ENCODE data around the gene CNPY4.

Gene CNPY4

GRCh38 chr7:100148559-100149328, 29.3 kb downstream of the CNPY4 start, which contains the start of gene LAMTOR4:
LAMTOR4 (plus strand) TSS chr7:100148918; CDS start chr7:100148973, 55 bp downstream.
- peak; percentile 99 for DNase-seq (ENCODE audit: low read depth)

DNA sequence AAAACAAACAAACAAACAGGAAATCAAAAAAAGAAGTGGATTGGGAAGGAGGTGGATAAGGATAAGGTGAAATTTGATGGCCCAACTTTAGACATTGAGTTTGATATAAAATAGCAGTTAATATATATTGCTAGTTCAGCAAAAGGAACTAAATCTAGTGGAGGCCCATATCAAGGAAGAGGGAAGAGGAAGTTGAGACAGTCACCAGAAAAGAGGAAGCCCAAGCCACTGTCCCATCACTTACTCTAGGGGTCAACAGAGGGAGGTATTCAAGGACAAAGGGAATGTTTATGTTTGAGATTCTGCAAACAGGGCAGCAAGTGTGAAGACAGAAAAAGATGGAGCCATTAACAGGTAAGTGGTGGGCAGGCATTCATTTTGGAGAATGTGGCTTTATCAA, 33.0 kb downstream of the CNPY4 start:
- DNase-seq (ENCODE audit: low read depth): no peak

- no peak for DNase-seq (ENCODE audit: low read depth)
Observed at GRCh38 chr7:100152937-100153666, 33.7 kb downstream of the CNPY4 start.

GRCh38 chr7:100153708-100154535, 34.5 kb downstream of the CNPY4 start:
- DNase-seq (ENCODE audit: low read depth): no peak

- no peak for DNase-seq (ENCODE audit: low read depth)
Observed at GRCh38 chr7:100154651-100155491, 35.4 kb downstream of the CNPY4 start.

GRCh38 chr7:100155553-100156317, 36.3 kb downstream of the CNPY4 start:
- no peak for DNase-seq (ENCODE audit: low read depth)

DNA sequence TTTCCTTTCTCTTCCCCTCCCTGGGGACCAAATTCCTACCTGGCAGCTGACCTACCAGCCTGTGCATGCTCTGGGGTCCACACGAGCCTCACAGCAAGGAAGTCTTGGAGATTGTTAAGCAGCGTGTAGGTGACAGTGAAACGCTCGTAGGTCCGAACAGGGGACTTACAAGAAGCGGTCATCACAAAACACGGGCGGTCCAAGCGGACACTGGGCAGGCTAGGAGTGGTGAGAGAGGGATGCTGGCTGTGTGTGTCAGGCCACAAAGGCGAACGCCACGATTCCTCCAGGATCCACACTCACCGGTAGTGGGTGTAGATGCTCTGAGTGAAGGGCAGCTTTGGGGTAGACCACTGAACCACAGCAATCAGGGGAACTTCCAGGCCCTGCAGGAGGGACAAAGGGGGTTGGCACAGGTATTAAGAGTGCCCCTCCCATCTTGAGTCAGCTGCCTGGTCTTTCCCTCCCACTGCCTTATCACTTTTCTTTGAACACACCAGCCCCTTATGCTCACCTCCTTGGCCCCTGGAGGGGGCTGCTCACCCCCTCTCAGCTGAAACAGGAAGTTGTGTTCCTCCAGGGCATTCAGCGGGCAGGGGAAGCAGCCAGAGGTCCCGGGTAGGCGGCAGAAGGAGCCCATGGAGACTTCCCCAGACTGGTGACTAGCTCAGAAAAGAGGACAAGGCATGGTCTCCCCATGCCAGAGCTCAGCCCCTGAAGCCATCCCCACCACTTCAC, 37.1 kb downstream of the CNPY4 start:
- DNase-seq (ENCODE audit: low read depth): no peak

DNA sequence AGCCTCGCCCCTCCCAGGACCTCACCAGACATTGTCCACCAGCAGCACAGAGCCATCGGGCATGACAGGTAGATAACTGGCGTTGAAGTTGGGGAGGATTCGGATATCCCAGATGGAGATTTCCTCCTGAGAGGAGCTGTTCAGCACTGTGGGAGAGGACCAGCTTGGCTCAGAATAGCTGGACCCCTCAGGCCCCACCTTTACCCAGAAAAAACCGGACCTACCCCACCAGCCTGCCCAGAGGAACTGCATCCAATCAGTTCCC, 37.6 kb downstream of the CNPY4 start:
- DNase-seq (ENCODE audit: low read depth): no peak

- DNase-seq (ENCODE audit: low read depth): no peak
Observed at GRCh38 chr7:100157334-100158228, 38.1 kb downstream of the CNPY4 start.

DNA sequence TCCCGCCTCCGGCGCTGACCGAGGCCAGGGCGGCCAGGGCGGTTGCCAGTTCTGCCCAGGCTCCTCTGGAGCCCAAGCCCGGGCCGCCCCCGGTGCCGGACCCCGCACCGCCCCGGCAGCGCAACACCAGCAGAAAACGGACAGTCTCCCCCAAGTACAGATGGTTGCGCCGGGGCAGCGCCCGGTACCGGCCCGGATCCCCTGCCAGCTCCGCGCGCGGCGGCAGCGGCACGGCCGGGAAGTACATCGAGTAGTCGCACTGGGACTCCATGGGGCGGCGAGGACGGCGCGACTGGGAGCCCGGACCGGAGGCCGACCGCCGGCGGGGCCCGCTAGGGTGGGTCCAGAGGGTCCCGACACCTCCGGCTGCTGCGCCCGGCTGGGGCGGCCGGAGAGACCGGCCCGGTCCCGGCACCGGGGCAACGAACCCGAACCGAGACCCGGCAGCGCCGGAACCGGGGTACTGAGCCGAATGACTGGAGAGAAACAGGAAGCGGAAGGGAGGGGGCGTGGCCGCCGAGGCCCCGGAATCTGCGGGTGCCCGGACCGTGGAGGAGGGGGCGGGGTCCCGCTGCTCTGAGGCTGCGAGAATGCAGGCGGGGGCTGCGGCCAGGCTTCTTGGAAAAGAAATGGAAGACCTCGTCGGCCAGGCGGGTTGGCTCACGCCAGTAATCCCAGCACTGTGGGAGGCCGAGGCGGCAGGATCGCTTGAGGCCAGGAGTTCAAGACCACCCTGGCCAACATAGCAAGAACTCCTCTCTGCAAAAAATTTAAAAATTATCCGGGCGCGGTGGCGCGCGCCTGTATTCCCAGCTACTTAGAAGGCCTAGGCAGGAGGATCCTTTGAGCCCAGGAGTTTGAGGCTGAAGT, 39.0 kb downstream of the CNPY4 start, which contains the start of gene TRAPPC14:
Gene TRAPPC14, minus strand, starts transcription at position 495 of the 870 bp plus-strand sequence. Its CDS starts 224 bp downstream, at position 271.
- DNase-seq (ENCODE audit: low read depth): peak; percentile 78

DNA sequence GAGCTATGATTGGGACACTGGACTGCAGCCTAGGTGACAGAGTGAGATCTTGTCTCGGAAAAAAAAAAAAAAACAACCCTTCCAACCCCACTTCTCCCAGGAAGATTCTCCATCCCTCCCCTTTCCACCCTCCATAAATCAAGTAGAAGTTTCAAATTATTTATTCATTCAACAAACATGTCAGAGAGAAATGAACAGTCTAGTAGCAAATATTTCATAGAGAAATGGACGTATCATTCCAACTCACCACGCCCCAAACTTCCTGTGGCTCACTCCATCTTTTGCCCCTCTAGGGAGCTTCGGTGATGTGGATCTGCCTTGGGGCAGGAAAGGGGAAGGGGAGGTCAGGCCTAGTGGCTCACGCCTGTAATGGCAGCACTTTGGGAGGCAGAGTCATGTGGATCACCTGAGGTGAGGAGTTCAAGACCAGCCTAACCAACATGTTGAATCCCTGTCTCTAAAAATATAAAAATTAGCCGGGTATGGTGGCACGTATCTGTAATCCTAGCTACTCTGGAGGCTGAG, 39.7 kb downstream of the CNPY4 start:
- DNase-seq (ENCODE audit: low read depth): no peak

- no peak for DNase-seq (ENCODE audit: low read depth)
Observed at GRCh38 chr7:100160067-100160466, 40.6 kb downstream of the CNPY4 start.

- DNase-seq (ENCODE audit: low read depth): no peak
Observed at GRCh38 chr7:100163006-100163531, 43.6 kb downstream of the CNPY4 start.

DNA sequence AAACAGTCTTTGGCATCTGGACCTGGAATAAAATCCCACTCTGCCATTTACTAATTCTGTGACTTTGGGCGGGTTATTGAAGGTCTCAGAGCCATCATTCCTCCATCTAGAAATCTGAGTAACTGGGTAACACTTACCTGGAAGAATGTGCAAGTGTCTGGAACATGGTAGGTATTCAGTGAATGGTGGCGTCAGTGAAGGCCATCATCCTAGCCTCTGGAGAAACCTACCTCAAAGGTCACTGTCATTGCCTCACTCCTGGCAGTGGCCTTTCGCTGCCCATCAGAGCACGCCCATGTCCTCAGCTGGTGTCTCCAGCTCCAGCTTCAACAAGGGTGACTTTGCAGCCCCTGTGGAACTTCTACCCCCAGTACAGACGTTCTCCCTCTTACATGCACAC, 44.4 kb downstream of the CNPY4 start:
- no peak for DNase-seq (ENCODE audit: low read depth)

DNA sequence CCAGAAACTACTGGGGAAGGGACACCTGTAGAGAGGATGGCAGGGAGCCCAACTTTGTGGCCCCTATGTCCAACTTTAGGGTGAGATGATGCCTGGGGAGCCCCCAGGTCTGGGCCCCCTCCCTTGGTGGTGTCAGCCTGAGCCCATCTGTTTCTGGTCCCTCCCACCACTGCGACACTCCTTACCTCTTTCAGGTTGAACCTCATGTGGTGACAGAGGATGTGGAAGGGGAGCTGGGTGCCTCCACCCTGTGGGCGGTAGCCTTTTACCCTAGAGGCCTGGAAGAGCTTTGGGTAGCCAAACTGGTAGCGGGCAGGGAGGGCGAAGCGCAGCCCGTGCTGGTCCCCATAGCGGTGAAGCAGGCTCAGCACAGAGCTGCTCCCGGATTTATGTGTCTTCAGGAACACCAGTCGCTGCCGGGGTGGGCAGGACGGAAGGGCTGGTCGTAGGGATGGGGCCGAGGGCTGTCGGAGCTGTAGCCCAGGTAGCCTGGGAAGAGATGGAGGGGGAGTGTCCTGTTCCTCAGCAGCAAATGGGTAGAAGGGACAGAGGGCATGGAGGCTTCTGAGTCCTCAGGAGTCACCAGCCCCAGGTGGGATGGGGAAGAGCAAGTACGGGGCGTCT, 47.0 kb downstream of the CNPY4 start:
- no peak for DNase-seq (ENCODE audit: low read depth)

DNA sequence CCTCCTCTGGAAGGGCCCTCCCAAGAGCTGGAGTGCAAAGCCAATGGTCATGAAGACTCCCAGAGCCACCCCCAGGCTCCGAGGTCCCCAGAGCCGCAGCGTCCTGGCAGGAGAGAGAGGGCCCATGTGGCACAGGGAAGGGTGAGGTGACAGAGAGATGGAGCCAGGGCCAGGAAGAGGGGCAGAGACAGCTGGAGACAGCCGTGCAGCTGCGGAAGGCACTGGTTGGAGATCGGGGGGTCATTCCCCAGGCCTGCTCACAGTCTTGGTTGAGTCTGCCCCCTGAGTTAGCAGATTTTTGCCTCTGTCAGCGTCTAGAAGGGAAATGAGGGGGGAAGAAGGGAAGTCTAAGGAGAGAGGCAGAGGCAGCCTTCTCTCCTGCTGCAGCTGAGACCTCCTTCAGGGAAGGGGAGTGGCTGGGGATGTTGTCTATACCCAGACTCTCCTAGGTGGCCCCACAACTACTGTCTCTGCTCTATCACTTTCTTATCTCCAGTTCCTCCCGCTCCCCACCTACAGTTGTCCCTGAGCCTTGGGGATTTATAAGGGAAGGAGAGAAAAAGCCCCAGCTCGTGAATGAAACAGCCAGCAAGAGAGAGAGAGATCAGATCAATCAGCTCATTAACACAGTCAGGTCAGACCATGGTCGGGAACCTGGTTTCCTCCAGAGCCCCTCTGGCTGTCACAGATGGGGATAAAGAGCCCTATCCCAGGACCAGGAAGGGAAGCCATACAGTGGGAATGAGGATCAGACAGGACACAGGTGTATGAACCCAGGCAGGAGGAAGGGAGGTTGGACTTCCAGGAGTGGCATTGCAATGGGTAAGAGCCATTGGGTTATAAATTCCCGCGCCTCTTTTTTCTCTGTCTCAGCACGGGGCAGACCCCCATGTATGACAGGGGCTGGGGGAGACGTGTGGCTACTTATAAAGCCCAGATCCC, 47.8 kb downstream of the CNPY4 start:
- DNase-seq (ENCODE audit: low read depth): no peak

All from CMK (cell line).